WTC11 (cell line): ENCODE data around the gene ERC1. TPM values are rescaled to one million over a fixed set of nuclear protein-coding genes. Genes with fewer than 3 reads are reported as not detected.
A peak's percentile ranks its signal among the peaks of the same experiment; 100 is the strongest.
"Not testable (repeated sequence)": the region's sequence is repeated elsewhere in the genome, so short reads cannot be mapped to it uniquely, and the experiment has no call there.

Experiments used
- ATAC-seq: fragments of 200-7000 bp; cut with Tn5 transposase; 2 replicates; pipeline ENCODE4 v1.10.0; 2021; ENCODE audit warnings: mild to moderate bottlenecking, moderate library complexity
- CTCF ChIA-PET: fragments of 300-600 bp; sonication (Branson Sonifier 250); formaldehyde crosslinking; loops from one replicate; lab custom pipeline; 2021; ENCODE audit warnings: antibody characterized with exemption; lab: Charles Lee
- POLR2A ChIA-PET: fragments of 350-600 bp; sonication (Branson Sonifier 250); formaldehyde crosslinking; loops from one replicate; lab custom pipeline; 2021; ENCODE audit warnings: antibody characterized with exemption; lab: Charles Lee
- DNase-seq: peaks from one replicate; pipeline ENCODE4 v3.0.0; 2021; ENCODE audit warnings: low spot score
- H3K27ac Mint-ChIP-seq: 2 replicates; pipeline ENCODE4 v1.8.0; 2021; ENCODE audit warnings: mixed read lengths
- H3K27me3 Mint-ChIP-seq: 2 replicates; pipeline ENCODE4 v1.8.0; 2021; ENCODE audit warnings: low read depth, mild to moderate bottlenecking, moderate library complexity, mixed read lengths
- H3K36me3 Mint-ChIP-seq: 2 replicates; pipeline ENCODE4 v1.8.0; 2021; ENCODE audit warnings: mixed read lengths
- H3K4me1 Mint-ChIP-seq: 2 replicates; pipeline ENCODE4 v1.8.0; 2022; ENCODE audit warnings: mixed read lengths
- H3K4me3 Mint-ChIP-seq: 2 replicates; pipeline ENCODE4 v1.8.0; 2021; ENCODE audit warnings: mild to moderate bottlenecking, moderate library complexity, mixed read lengths
- H3K9me3 Mint-ChIP-seq: 2 replicates; pipeline ENCODE4 v1.8.0; 2021; ENCODE audit warnings: mixed read lengths
- ELF4 ChIP-seq: sonication (generic); formaldehyde crosslinking; IDR thresholded peaks from 2 replicates; pipeline ENCODE4 v1.8.1; 2022; ENCODE audit warnings: low read depth, mild to moderate bottlenecking, moderate library complexity, missing genetic modification reagents
- GTF2I ChIP-seq: fragments of 250-450 bp; sonication (Bioruptor Pico); conservative IDR thresholded peaks from 2 replicates; pipeline ENCODE4 v1.4.0; 2021; ENCODE audit warnings: mild to moderate bottlenecking
- NFE2L1 ChIP-seq: sonication (generic); formaldehyde crosslinking; IDR thresholded peaks from 2 replicates; pipeline ENCODE4 v1.8.1; 2023; ENCODE audit warnings: missing genetic modification reagents
- NFYB ChIP-seq: sonication (generic); formaldehyde crosslinking; conservative IDR thresholded peaks from 2 replicates; pipeline ENCODE4 v1.8.0; 2022; ENCODE audit warnings: low read depth, missing genetic modification reagents
- RELA ChIP-seq: sonication (generic); formaldehyde crosslinking; IDR thresholded peaks from 2 replicates; pipeline ENCODE4 v1.8.1; 2022; ENCODE audit warnings: missing genetic modification reagents, mild to moderate bottlenecking, borderline replicate concordance
- SMAD4 ChIP-seq: sonication (generic); formaldehyde crosslinking; IDR thresholded peaks from 2 replicates; pipeline ENCODE4 v1.8.0; 2022; ENCODE audit warnings: mild to moderate bottlenecking, missing genetic modification reagents
- TEAD4 ChIP-seq: sonication (generic); formaldehyde crosslinking; IDR thresholded peaks from 2 replicates; pipeline ENCODE4 v1.8.0; 2022; ENCODE audit warnings: mild to moderate bottlenecking, missing genetic modification reagents
- ZNF423 ChIP-seq: fragments of 250-450 bp; sonication (Bioruptor Pico); IDR thresholded peaks from 2 replicates; pipeline ENCODE4 v2.1.2; 2022; ENCODE audit warnings: mild to moderate bottlenecking, moderate library complexity
- total RNA-seq: library from RNA; stranded (reverse); gene quantifications from 3 replicates; pipeline ENCODE4 v1.2.3, GENCODE V29; 2021
- TF ChIP-seq, protein P1 (sequence below): sonication (generic); formaldehyde crosslinking; IDR thresholded peaks from 2 replicates; pipeline ENCODE4 v1.8.0; 2022; ENCODE audit warnings: mild to moderate bottlenecking, missing genetic modification reagents
- TF ChIP-seq, protein P2 (sequence below): fragments of 250-450 bp; sonication (Bioruptor Pico); IDR thresholded peaks from 2 replicates; pipeline ENCODE4 v1.8.0; 2021; ENCODE audit warnings: mild to moderate bottlenecking
- TF ChIP-seq, protein P3 (sequence below): sonication (generic); formaldehyde crosslinking; IDR thresholded peaks from 2 replicates; pipeline ENCODE4 v1.8.0; 2022; ENCODE audit warnings: missing genetic modification reagents
- TF ChIP-seq, protein P4 (sequence below): sonication (generic); formaldehyde crosslinking; IDR thresholded peaks from 2 replicates; pipeline ENCODE4 v1.8.1; 2022; ENCODE audit warnings: mild to moderate bottlenecking, missing genetic modification reagents, moderate library complexity, borderline replicate concordance
- TF ChIP-seq, protein P5 (sequence below): sonication (generic); formaldehyde crosslinking; IDR thresholded peaks from 2 replicates; pipeline ENCODE4 v1.8.0; 2023; ENCODE audit warnings: missing genetic modification reagents
- TF ChIP-seq, protein P6 (sequence below): sonication (generic); formaldehyde crosslinking; IDR thresholded peaks from 2 replicates; pipeline ENCODE4 v1.8.1; 2022; ENCODE audit warnings: low read depth, missing genetic modification reagents, borderline replicate concordance
- TF ChIP-seq, protein P7 (sequence below): sonication (generic); formaldehyde crosslinking; IDR thresholded peaks from 2 replicates; pipeline ENCODE4 v1.8.1; 2023; ENCODE audit warnings: mild to moderate bottlenecking, missing genetic modification reagents, moderate library complexity

ERC1 gene
- total RNA-seq, 1 experiment from 2014 or later, result 47.5 TPM

DNA sequence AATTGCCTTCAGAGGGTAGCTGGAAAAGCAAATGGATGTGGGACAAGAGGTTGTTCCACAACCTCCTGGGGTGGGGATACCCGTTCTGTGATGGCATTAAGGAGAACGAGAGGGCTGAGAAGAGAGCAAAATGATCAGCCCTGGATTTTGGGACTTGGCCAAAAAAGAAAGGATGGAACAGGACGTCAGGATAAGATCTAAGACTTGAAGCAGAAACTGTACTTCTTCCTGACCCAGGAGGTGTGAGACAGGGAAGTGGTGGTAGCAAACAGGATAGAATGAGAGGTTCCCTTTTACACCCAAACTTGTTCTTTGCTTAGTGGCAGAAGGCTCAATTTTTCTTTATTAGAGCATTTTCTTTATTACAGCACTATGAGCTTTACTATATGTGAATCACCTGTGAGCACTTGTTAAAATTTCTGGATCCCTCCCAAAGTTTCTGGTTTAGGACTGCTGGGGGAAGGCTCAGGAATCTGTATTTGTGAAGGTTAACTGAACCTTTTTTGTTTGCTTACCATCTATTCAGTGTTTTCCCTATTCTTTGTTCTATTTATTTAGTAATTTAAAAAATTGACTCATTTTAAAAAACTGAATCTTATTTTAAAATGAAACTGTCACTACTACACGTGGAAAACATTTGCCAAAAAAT lies 59.2 kb downstream of the ERC1 start:
- Mint-ChIP-seq H3K4me3 (no peak overlapping the region), H3K4me1 (peaks cover 66% of the 10 kb centered on the region), H3K27ac (peak overlapping the region; percentile 65; the same call in 1 of the 2 replicates), H3K9me3 (no peaks in the 10 kb centered on the region), H3K36me3 (no peaks in the 10 kb centered on the region), H3K27me3 (no peaks in the 10 kb centered on the region)
- DNase-seq (no peak), ATAC-seq (no peak)
- TF ChIP-seq ELF4 (CRISPR knock-in tag), result no peak
- TF ChIP-seq, protein P1, sequence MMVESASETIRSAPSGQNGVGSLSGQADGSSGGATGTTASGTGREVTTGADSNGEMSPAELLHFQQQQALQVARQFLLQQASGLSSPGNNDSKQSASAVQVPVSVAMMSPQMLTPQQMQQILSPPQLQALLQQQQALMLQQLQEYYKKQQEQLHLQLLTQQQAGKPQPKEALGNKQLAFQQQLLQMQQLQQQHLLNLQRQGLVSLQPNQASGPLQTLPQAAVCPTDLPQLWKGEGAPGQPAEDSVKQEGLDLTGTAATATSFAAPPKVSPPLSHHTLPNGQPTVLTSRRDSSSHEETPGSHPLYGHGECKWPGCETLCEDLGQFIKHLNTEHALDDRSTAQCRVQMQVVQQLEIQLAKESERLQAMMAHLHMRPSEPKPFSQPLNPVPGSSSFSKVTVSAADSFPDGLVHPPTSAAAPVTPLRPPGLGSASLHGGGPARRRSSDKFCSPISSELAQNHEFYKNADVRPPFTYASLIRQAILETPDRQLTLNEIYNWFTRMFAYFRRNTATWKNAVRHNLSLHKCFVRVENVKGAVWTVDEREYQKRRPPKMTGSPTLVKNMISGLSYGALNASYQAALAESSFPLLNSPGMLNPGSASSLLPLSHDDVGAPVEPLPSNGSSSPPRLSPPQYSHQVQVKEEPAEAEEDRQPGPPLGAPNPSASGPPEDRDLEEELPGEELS (CRISPR knock-in tag), result no peak
- TF ChIP-seq, protein P2, sequence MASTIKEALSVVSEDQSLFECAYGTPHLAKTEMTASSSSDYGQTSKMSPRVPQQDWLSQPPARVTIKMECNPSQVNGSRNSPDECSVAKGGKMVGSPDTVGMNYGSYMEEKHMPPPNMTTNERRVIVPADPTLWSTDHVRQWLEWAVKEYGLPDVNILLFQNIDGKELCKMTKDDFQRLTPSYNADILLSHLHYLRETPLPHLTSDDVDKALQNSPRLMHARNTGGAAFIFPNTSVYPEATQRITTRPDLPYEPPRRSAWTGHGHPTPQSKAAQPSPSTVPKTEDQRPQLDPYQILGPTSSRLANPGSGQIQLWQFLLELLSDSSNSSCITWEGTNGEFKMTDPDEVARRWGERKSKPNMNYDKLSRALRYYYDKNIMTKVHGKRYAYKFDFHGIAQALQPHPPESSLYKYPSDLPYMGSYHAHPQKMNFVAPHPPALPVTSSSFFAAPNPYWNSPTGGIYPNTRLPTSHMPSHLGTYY (CRISPR knock-in tag), result no peak
- TF ChIP-seq, protein P3, sequence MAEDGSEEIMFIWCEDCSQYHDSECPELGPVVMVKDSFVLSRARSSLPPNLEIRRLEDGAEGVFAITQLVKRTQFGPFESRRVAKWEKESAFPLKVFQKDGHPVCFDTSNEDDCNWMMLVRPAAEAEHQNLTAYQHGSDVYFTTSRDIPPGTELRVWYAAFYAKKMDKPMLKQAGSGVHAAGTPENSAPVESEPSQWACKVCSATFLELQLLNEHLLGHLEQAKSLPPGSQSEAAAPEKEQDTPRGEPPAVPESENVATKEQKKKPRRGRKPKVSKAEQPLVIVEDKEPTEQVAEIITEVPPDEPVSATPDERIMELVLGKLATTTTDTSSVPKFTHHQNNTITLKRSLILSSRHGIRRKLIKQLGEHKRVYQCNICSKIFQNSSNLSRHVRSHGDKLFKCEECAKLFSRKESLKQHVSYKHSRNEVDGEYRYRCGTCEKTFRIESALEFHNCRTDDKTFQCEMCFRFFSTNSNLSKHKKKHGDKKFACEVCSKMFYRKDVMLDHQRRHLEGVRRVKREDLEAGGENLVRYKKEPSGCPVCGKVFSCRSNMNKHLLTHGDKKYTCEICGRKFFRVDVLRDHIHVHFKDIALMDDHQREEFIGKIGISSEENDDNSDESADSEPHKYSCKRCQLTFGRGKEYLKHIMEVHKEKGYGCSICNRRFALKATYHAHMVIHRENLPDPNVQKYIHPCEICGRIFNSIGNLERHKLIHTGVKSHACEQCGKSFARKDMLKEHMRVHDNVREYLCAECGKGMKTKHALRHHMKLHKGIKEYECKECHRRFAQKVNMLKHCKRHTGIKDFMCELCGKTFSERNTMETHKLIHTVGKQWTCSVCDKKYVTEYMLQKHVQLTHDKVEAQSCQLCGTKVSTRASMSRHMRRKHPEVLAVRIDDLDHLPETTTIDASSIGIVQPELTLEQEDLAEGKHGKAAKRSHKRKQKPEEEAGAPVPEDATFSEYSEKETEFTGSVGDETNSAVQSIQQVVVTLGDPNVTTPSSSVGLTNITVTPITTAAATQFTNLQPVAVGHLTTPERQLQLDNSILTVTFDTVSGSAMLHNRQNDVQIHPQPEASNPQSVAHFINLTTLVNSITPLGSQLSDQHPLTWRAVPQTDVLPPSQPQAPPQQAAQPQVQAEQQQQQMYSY (CRISPR knock-in tag), result no peak
- TF ChIP-seq, protein P4, sequence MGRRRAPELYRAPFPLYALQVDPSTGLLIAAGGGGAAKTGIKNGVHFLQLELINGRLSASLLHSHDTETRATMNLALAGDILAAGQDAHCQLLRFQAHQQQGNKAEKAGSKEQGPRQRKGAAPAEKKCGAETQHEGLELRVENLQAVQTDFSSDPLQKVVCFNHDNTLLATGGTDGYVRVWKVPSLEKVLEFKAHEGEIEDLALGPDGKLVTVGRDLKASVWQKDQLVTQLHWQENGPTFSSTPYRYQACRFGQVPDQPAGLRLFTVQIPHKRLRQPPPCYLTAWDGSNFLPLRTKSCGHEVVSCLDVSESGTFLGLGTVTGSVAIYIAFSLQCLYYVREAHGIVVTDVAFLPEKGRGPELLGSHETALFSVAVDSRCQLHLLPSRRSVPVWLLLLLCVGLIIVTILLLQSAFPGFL, result no peak
- no peak for TF ChIP-seq SMAD4
- no peak for TF ChIP-seq RELA
- no peak for TF ChIP-seq ZNF423 (CRISPR knock-in tag)
- no peak for TF ChIP-seq GTF2I (CRISPR knock-in tag)
- TF ChIP-seq NFYB, result no peak
- TF ChIP-seq, protein P5, sequence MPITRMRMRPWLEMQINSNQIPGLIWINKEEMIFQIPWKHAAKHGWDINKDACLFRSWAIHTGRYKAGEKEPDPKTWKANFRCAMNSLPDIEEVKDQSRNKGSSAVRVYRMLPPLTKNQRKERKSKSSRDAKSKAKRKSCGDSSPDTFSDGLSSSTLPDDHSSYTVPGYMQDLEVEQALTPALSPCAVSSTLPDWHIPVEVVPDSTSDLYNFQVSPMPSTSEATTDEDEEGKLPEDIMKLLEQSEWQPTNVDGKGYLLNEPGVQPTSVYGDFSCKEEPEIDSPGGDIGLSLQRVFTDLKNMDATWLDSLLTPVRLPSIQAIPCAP (CRISPR knock-in tag), result no peak
- TF ChIP-seq TEAD4 (CRISPR knock-in tag), result no peak
- ChIA-PET CTCF (no interaction called here), POLR2A (interaction anchor here (0.6 kb wide), 1 partner anchor 8 kb away, joined by 6 read pairs; no protein-coding TSS in a partner anchor)

DNA sequence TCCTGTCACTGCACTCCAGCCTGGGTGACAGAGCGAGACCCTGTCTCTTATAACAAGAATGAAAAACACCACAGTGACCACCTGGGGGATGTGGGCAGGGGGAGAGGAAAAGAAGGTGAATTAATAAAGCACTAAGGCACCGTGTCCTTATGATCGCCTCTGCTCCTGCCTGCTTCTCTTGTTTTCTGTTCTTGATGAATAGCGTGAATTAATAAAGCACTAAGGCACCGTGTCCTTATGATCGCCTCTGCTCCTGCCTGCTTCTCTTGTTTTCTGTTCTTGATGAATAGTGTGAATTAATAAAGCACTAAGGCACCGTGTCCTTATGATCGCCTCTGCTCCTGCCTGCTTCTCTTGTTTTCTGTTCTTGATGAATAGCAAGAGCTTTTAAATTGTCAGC lies 60.6 kb downstream of the ERC1 start:
- DNase-seq, H3K27ac Mint-ChIP-seq, H3K36me3 Mint-ChIP-seq: not testable (repeated sequence)

DNA sequence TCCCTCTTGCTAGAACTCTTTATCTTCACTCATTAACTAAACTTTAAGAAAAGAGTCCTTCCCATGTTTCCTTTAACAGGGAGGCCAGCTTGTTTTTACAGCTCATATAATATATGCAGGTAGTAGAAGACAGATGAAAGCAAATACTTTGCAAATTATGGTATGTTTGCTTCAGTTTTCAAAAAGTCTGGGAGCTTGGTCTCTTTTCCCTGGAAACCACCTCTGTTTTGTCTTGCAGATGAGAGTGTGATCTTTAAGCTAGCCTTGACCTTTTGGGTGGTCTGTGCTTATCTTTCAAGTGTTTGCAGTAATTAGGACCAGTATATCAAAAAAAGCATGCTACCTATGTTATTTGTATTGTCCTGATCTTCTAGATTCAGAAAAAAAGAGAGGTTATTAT lies 62.7 kb downstream of the ERC1 start:
- no peak for DNase-seq
- H3K36me3 Mint-ChIP-seq, result peaks cover 9% of the 10 kb centered on the region
- ChIA-PET CTCF (interaction anchor here (0.6 to 1.3 kb wide), 4 partner anchors 14 to 64 kb away, joined by 4 to 9 read pairs (median 4); no protein-coding TSS in a partner anchor), POLR2A (no interaction called here)
- H3K27ac Mint-ChIP-seq, result peak overlapping the region; percentile 54
- no peaks in the 10 kb centered on the region for H3K27me3 Mint-ChIP-seq
- no peak for ATAC-seq
- peaks cover 68% of the 10 kb centered on the region for H3K4me1 Mint-ChIP-seq
- H3K9me3 Mint-ChIP-seq, result peaks cover 10% of the 10 kb centered on the region
- peak overlapping the region; percentile 8; the same call in 1 of the 2 replicates for H3K4me3 Mint-ChIP-seq
- TF ChIP-seq, protein P6, sequence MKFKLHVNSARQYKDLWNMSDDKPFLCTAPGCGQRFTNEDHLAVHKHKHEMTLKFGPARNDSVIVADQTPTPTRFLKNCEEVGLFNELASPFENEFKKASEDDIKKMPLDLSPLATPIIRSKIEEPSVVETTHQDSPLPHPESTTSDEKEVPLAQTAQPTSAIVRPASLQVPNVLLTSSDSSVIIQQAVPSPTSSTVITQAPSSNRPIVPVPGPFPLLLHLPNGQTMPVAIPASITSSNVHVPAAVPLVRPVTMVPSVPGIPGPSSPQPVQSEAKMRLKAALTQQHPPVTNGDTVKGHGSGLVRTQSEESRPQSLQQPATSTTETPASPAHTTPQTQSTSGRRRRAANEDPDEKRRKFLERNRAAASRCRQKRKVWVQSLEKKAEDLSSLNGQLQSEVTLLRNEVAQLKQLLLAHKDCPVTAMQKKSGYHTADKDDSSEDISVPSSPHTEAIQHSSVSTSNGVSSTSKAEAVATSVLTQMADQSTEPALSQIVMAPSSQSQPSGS (CRISPR knock-in tag), result no peak
- no peak for TF ChIP-seq NFE2L1 (CRISPR knock-in tag)
- TF ChIP-seq, protein P7, sequence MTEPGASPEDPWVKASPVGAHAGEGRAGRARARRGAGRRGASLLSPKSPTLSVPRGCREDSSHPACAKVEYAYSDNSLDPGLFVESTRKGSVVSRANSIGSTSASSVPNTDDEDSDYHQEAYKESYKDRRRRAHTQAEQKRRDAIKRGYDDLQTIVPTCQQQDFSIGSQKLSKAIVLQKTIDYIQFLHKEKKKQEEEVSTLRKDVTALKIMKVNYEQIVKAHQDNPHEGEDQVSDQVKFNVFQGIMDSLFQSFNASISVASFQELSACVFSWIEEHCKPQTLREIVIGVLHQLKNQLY (CRISPR knock-in tag), result no peak
- TF ChIP-seq, protein P3 (CRISPR knock-in tag), result no peak

More for the DNA sequence above, 60.6 kb downstream of the ERC1 start:
- ATAC-seq, H3K27me3 Mint-ChIP-seq, POLR2A ChIA-PET, H3K9me3 Mint-ChIP-seq, H3K4me3 Mint-ChIP-seq: not testable (repeated sequence)
- peaks cover 75% of the 10 kb centered on the region for H3K4me1 Mint-ChIP-seq
- CTCF ChIA-PET, result interaction anchor here (1.1 kb wide), 1 partner anchor 61 kb away, joined by 5 read pairs; no protein-coding TSS in a partner anchor
